NCI-H226 (cell line): ENCODE data around the gene MPV17.
"Not testable (repeated sequence)": the region's sequence is repeated elsewhere in the genome, so short reads cannot be mapped to it uniquely, and the experiment has no call there.

Source experiments
- DNase-seq: peaks from one replicate; pipeline ENCODE4 v3.0.0-alpha.2; 2015

Gene MPV17

DNA sequence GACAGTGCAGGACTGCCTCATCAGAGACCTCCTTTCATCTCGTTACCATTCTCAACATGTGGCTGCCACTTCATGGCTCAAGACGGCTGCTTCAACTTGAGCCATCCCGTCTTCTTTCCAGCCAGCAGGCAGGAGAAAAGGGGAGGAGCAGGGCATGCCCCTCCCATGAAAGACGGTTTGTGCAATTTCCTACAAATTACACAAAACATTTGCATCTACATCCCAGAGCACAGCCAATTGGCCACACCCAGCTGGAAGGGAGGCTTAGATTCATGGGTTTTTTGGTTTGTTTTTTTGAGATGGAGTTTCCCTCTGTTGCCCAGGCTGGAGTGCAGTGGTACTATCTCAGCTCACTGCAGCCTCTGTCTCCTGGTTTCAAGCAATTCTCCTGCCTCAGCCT, 26.4 kb downstream of the MPV17 start:
- DNase-seq, result no peak

DNA sequence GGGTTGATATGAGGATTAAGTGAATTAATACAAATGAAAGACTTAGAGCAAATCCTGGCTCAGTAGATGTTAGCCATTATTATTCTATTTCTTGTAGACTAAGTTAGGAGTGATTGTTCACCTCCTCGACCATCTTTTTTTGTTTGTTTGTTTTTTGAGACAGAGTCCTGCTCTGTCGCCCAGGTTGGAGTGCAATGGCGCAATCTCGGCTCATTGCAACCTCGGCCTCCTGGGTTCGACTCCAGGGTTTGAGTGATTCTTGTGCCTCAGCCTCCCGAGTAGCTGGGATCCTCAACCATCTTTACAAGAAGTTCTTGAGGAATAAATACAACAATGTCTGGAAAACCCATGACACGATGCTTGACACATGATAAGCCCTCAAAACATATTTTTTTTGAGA, 28.0 kb downstream of the MPV17 start:
- no peak for DNase-seq

- peak; percentile 46 for DNase-seq
Observed at GRCh38 chr2:27291865-27292264, 31.0 kb downstream of the MPV17 start.

GRCh38 chr2:27290549-27290948, 32.3 kb downstream of the MPV17 start:
- DNase-seq, result no peak

DNA sequence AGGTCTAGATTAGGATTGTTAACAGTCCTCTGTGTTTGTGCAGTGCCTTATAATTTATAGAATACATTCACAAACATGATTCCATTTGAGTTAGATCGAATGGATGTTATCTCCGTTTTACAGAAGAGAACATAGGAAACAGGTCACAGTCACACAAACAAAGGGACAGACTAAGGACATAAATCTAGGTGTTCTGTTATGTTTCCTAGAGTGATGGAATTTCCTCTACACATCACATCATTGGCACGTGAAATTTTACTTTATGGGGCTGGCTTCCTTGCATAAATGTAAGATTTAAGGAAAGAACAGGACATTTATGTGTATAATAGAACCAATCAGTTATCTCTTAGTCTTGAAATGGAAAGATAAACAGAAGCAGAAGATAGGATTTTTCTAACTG, 34.3 kb downstream of the MPV17 start:
- DNase-seq, result no peak

GRCh38 chr2:27285481-27285880, 37.4 kb downstream of the MPV17 start:
- no peak for DNase-seq

- no peak for DNase-seq
Observed at GRCh38 chr2:27284996-27285395, 37.9 kb downstream of the MPV17 start.

- no peak for DNase-seq
Observed at GRCh38 chr2:27282892-27283291, 40.0 kb downstream of the MPV17 start.

DNA sequence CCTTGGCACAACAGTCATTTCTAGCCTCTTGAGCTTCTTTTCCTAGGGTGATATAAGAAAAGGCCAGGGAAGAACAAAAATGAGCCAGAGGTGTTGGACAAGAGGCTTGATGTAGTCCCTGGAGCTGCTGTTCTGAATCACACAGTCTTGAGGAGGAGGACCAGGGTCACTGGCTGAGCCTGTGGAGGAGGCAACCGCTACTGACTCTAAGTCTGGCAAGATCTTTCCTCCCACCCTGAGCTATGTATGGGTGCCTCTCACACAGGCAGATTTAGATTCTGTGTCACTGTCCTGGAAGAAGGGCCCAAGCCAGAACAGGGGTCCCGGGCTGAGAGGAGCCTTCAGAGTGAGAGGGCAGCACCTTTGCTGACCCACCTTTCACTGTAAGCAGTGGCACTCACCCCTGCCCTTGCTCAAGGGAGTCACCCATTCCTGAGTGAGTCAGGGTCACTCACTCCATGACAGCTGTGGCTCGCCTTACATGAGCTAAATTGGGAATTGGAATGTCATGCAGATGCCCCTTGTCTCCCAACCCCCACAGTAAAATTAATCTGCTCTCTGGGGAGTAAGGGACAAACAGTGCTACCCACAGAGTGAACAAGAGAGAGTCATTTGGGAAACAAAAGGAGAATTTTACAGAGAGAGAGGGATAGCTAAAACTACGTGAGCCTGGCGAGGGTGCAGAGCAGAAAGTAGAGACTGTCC, 40.9 kb downstream of the MPV17 start, which contains the start of gene TRIM54:
TRIM54 (plus strand) TSS at position 575 of the 705 bp plus-strand sequence. CDS start 303 bp downstream, outside the sequence.
- DNase-seq, result no peak

DNA sequence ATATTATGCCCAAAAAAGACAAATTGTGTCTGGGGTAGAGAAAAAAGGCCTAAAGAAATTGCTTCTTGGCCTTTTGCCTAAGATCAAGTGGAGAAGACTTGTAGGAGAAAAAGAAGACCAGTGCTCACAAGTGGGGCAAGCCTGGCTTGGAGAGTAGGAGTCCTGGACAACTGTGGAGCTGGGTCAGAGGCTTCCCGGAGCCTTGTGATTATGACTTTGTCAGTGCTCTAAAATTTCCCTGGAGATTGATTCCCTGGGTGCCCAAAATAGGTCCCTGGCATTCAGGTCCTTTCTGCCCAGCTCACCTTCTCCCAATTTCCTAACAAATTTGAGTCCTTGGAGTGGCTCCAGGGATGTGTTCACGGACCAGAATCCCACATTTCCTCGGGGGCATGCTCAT, 41.5 kb downstream of the MPV17 start:
- no peak for DNase-seq

- DNase-seq, result no peak
Observed at GRCh38 chr2:27280826-27281225, 42.1 kb downstream of the MPV17 start.

GRCh38 chr2:27278010-27278409, 44.9 kb downstream of the MPV17 start:
- no peak for DNase-seq

- no peak for DNase-seq
Observed at GRCh38 chr2:27275211-27276150, 47.4 kb downstream of the MPV17 start, which contains the start of gene DNAJC5G. Gene DNAJC5G, plus strand, starts transcription at chr2:27275433. Its CDS starts 1,296 bp downstream, at chr2:27276729.

DNA sequence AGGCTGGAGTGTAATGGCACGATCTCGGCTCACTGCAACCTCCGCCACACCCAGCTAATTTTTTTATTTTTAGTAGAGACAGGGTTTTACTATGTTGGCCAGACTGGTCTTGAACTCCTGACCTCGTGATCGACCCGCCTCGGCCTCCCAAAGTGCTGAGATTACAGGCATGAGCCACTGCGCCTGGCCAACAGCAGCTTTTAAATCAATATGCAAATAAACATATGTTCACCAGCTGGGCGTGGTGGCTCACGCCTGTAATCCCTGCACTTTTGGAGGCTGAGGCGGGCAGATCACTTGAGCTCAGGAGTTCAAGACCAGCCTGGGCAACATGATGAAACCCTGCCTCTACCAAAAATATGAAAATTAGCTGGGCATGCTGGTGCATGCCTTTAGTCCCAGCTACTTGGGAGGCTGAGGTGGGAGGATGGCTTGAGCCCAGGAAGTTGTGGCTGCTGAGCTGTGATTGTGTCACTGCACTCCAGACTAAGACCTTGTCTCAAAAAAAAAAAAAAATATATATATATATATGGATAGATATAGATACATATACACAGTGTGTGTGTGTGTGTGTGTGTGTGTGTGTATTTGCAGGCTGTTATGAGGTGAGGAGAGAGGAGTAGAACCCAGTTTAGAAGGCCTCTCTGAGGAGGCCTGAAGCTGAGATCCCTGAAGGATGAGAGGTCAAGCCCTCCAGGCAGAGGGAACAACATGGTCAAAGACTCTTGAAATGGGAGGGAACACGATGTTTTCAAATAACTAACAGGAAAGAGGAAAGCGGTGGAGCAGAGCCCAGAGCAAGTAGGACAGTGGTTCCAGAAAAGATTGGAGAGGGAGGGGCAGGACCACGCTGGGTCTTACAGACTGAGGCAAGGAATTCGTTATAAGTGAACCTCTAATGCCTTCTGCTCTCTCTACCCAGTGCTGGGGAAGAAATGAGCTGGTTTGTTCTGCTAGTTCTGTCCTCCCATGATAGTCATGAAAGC, 50.1 kb downstream of the MPV17 start:
- not testable (repeated sequence) for DNase-seq

- DNase-seq, result no peak
Observed at GRCh38 chr2:27271631-27272340, 51.1 kb downstream of the MPV17 start.

DNA sequence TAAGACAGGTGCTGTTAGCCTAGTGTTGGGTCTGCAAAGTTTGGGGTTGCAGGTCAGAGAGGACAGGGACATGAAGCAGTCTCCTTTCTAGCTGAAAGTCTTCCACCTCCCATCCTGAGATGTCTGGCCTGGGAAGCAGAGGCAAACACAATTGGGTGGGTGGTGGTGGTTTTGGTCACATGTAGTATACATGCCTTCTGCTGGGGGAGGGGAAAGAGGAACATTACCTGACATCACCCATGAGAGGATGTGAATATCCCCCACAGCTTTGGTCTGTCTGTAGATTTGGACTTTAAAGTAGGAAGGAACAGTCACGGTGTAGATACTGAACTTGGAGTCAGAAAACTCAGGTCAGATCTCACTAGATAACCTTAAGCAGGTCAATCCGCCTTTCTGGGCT, 52.2 kb downstream of the MPV17 start:
- no peak for DNase-seq

- DNase-seq, result no peak
Observed at GRCh38 chr2:27270131-27270530, 52.8 kb downstream of the MPV17 start.

GRCh38 chr2:27268296-27268695, 54.6 kb downstream of the MPV17 start:
- DNase-seq, result not testable (repeated sequence)

- no peak for DNase-seq
Observed at GRCh38 chr2:27265536-27265870, 57.4 kb downstream of the MPV17 start.

GRCh38 chr2:27264753-27265535, 58.0 kb downstream of the MPV17 start:
- no peak for DNase-seq

- DNase-seq, result no peak
Observed at GRCh38 chr2:27264253-27264752, 58.6 kb downstream of the MPV17 start.
